ENCODE data around the gene IFI6.

DNA sequence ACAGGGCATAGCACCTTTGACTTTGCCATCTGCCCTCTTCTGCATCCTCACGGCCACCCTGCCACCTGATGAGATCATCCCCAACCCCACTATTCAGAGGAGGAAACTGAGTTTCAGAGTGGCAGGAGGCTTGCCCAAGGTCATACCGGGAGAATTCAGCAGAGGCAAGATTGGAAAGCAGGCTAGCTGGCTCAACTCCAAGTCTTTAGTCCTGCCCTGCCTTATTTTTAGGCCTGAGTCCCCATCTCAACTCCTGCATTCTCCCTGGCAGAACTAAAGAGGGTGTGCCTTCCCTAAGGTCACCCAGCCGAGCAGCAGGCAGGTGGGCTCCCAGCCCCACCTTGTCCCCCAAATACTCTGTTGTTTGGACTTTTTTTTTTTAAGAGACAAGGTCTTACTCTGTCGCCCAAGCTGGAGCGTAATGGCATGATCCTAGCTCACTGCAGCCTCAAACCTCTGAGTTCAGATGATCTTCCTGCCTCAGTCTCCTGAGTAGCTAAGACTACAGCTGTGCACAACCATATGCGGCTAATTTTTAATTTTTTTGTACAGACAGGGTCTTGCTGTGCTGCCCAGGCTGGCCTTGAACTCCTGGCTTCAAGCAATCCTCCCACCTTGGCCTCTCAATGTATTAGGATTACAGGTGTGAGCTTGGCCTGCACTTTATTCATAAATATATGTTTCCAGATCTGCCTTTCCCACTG lies 23.2 kb downstream of the IFI6 start:
- TF ChIP-seq POLR2A (IDR thresholded peaks at IDR 0.05; ENCODE audit: low read depth, low read length), result no peak
- no peak for TF ChIP-seq SPI1 (IDR thresholded peaks at IDR 0.05; ENCODE audit: low read depth, low read length)
- no peak for TF ChIP-seq TAF1 (IDR thresholded peaks at IDR 0.05; ENCODE audit: low read depth, low read length)
